Endothelial cell of umbilical vein (primary cell): ENCODE results near the gene CD81. TPM values are rescaled to one million over a fixed set of nuclear protein-coding genes. Genes with fewer than 3 reads are reported as not detected.

Experiments used
- BruUV-seq: library from RNA; stranded (reverse); fragments of 400-500 nt; replicated peaks from 2 replicates; lab custom pipeline; 2021; lab: Mats Ljungman, UMichigan
- CTCF ChIA-PET: fragments of 300-600, 350-600 bp; sonication (Branson Sonifier 250); formaldehyde crosslinking; loops from one replicate; lab custom pipeline; 2021; ENCODE audit warnings: antibody characterized with exemption, inconsistent platforms; lab: Charles Lee
- POLR2A ChIA-PET: fragments of 300-600, 350-600 bp; sonication (Branson Sonifier 250); formaldehyde crosslinking; loops from one replicate; lab custom pipeline; 2021; ENCODE audit warnings: antibody characterized with exemption, inconsistent platforms; lab: Charles Lee
- DNase-seq: peaks from one replicate; pipeline ENCODE4 v3.0.0-alpha.2; 2011; ENCODE audit warnings: low read depth, low spot score
- FAIRE-seq: peaks from 2 replicates; lab custom pipeline; 2011; peaks lifted over from hg19 to GRCh38; lab: Jason Lieb, UNC
- H2AFZ ChIP-seq: 2 replicates; pipeline ENCODE4 v1.6.0; 2012; ENCODE audit warnings: low read depth, low read length, control low read depth, inconsistent platforms
- H3K27ac ChIP-seq: 2 replicates; pipeline ENCODE4 v1.5.1; 2011; ENCODE audit warnings: low read depth, mild to moderate bottlenecking, control low read depth, low read length, moderate library complexity; ENCODE audit not compliant: insufficient read depth
- H3K27me3 ChIP-seq, 2 experiments: 2 replicates each; pipeline versions ENCODE4 v1.6.0 to v1.6.1; 2011; ENCODE audit warnings: low read length in 2 of 2, mixed read lengths in 1 of 2; ENCODE audit not compliant: control insufficient read depth in 2 of 2, insufficient read depth in 2 of 2
- H3K36me3 ChIP-seq, 2 experiments: 2 replicates in 1 of 2; 3 replicates in 1 of 2; pipeline ENCODE4 v1.5.1; 2011; ENCODE audit warnings: low read length in 2 of 2, mild to moderate bottlenecking in 1 of 2, moderate library complexity in 1 of 2; ENCODE audit not compliant: control insufficient read depth in 2 of 2, insufficient read depth in 2 of 2; ENCODE audit errors: extremely low read depth in 1 of 2
- H3K4me1 ChIP-seq: 3 replicates; pipeline ENCODE4 v1.5.1; 2011; ENCODE audit warnings: mild to moderate bottlenecking, low read length; ENCODE audit not compliant: control insufficient read depth, insufficient read depth; ENCODE audit errors: extremely low read depth
- H3K4me2 ChIP-seq: 2 replicates; pipeline ENCODE4 v1.6.1; 2011; ENCODE audit warnings: low read length, control low read depth, mixed read lengths; ENCODE audit not compliant: insufficient read depth
- H3K4me3 ChIP-seq, 3 experiments: fragments of 200-600 bp in 1 of 3; sonication (generic), shearing (Covaris generic) in 1 of 3; replicated peaks in 1 of 3; 2 replicates each; pipeline ENCODE4 v1.5.1; 2011 to 2016; ENCODE audit warnings: control low read depth in 3 of 3, low read length in 3 of 3, mild to moderate bottlenecking in 2 of 3, inconsistent platforms in 1 of 3, low read depth in 1 of 3, moderate library complexity in 1 of 3; ENCODE audit not compliant: insufficient read depth in 1 of 3
- H3K79me2 ChIP-seq: 2 replicates; pipeline ENCODE4 v1.6.0; 2012; ENCODE audit warnings: low read length, inconsistent platforms; ENCODE audit not compliant: control insufficient read depth, insufficient read depth
- H3K9ac ChIP-seq: replicated peaks from 2 replicates; pipeline ENCODE3; 2011; ENCODE audit warnings: low read length, control low read depth; ENCODE audit not compliant: insufficient read depth; ENCODE audit errors: extremely low read depth
- H3K9me1 ChIP-seq: replicated peaks from 3 replicates; pipeline ENCODE4 v1.6.0; 2011; ENCODE audit warnings: mild to moderate bottlenecking, low read length; ENCODE audit not compliant: control insufficient read depth, insufficient read depth; ENCODE audit errors: extremely low read depth
- H3K9me3 ChIP-seq: replicated peaks from 2 replicates; pipeline ENCODE4 v1.5.1; 2012; ENCODE audit warnings: low read length, inconsistent platforms; ENCODE audit not compliant: control insufficient read depth, insufficient read depth
- H4K20me1 ChIP-seq: replicated peaks from 2 replicates; pipeline ENCODE3; 2011; ENCODE audit warnings: mild to moderate bottlenecking, low read length; ENCODE audit not compliant: control insufficient read depth, insufficient read depth; ENCODE audit errors: extremely low read depth
- EZH2 ChIP-seq: IDR thresholded peaks from 2 replicates; pipeline ENCODE4 v1.6.1; 2012; ENCODE audit warnings: borderline replicate concordance, low read depth, mild to moderate bottlenecking, moderate library complexity, low read length, inconsistent platforms; ENCODE audit not compliant: severe bottlenecking
- FOS ChIP-seq: IDR thresholded peaks from 2 replicates; pipeline ENCODE4 v1.6.1; 2011; ENCODE audit warnings: mild to moderate bottlenecking, low read length, moderate library complexity, borderline replicate concordance; ENCODE audit not compliant: insufficient read depth
- GATA2 ChIP-seq: IDR thresholded peaks from 2 replicates; pipeline ENCODE4 v1.7.0; 2011; ENCODE audit warnings: low read depth, mild to moderate bottlenecking, moderate library complexity, mixed read lengths, low read length; ENCODE audit not compliant: insufficient read length, insufficient read depth
- MYC ChIP-seq: IDR thresholded peaks from one replicate; pipeline ENCODE4 v1.6.1; 2011; ENCODE audit warnings: mild to moderate bottlenecking, low read depth, low read length
- POLR2A ChIP-seq: IDR thresholded peaks from 2 replicates; pipeline ENCODE4 v1.6.1; 2012; ENCODE audit warnings: low read depth, mild to moderate bottlenecking, control low read depth, low read length
- dilution Hi-C: fragments of 300-500 bp; cut with MboI; formaldehyde crosslinking; loops from one replicate; pipeline ENCODE4 v1.15.0; 2019; ENCODE audit warnings: low sequenced_read_pairs; ENCODE audit not compliant: extremely low pct_ligation_motif_present
- intact Hi-C: fragments of 100-400 bp; cut with micrococcal nuclease; formaldehyde crosslinking; loops from one replicate; pipeline ENCODE4 v1.10.0; 2022
- polyA plus RNA-seq, 4 experiments: library from polyadenylated mRNA; depleted of rRNA in 3 of 4; stranded (reverse) in 3 of 4; unstranded in 1 of 4; fragments of >200 nt; gene quantifications; 2 replicates each; pipeline versions ENCODE4 v1.2.1 to v1.2.3, GENCODE V29; 2011 to 2012; ENCODE audit warnings: missing spikeins in 1 of 4
- total RNA-seq: library from RNA; stranded (reverse); gene quantifications from 2 replicates; pipeline ENCODE4 v1.2.3, GENCODE V29; 2021
- TF ChIP-seq, protein P1 (sequence below): IDR thresholded peaks from 2 replicates; pipeline ENCODE4 v1.6.1; 2011; ENCODE audit not compliant: insufficient read depth, insufficient read length
- TF ChIP-seq, protein P2 (sequence below), 2 donors: IDR thresholded peaks; 1 replicate in 1 of 2; 2 replicates in 1 of 2; pipeline ENCODE4 v1.5.1; 2011; ENCODE audit warnings: low read length in 2 of 2, mild to moderate bottlenecking in 2 of 2, moderate library complexity in 2 of 2, control low read depth in 1 of 2, inconsistent platforms in 1 of 2, low read depth in 1 of 2; ENCODE audit not compliant: insufficient read depth in 1 of 2; ENCODE audit errors: extremely low read depth in 1 of 2

Gene CD81
- total and polyA plus RNA-seq, 2 donors (not counting 3 experiments of a cell fraction or from before 2014, with no cell fraction given), result 409 to 802 TPM

DNA sequence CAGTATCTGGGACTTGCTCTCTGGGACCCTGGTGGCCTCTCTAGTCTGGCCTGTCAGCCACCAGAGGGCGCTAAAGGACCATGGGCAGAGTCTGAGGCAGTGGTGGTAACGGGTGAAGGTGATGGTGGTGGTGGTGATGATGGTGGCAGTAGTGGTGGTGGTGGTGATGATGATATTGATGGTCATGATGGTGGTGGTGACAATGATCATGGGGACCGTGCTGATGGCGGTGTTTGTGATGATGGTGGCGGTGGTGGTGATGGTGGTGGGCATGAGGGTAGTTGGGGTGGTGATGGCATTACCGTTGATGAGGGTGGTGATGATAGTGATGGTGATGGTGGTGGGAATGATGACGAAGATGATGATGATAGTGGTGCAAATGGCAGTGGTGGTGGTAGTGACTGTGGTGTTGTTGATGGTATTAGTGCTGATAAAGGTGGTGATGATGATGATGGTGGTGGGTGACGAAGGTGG, 51.2 kb downstream of the CD81 start:
- Histone ChIP-seq H3K27me3 (no peaks in the 10 kb centered on the region), H3K4me1 (no peaks in the 10 kb centered on the region), H3K4me3 (no peak overlapping the region), H4K20me1 (no peaks in the 10 kb centered on the region), H3K9ac (no peak overlapping the region), H3K4me2 (no peak overlapping the region), H3K36me3 (no peaks in the 10 kb centered on the region), H3K79me2 (no peaks in the 10 kb centered on the region), H2AFZ (no peak overlapping the region), H3K27ac (no peak overlapping the region), H3K9me3 (no peaks in the 10 kb centered on the region), H3K9me1 (no peaks in the 10 kb centered on the region)
- intact Hi-C loops (loop anchor here (1.0 to 2.0 kb wide), 2 partner anchors 103 to 460 kb away; no protein-coding TSS in a partner anchor), dilution Hi-C loops (no loop called here)
- no TSS peak for BruUV-seq
- FAIRE-seq (peak; percentile 44), DNase-seq (peak; percentile 32)
- TF ChIP-seq, protein P1, sequence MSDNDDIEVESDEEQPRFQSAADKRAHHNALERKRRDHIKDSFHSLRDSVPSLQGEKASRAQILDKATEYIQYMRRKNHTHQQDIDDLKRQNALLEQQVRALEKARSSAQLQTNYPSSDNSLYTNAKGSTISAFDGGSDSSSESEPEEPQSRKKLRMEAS, result no peak
- TF ChIP-seq, protein P2, sequence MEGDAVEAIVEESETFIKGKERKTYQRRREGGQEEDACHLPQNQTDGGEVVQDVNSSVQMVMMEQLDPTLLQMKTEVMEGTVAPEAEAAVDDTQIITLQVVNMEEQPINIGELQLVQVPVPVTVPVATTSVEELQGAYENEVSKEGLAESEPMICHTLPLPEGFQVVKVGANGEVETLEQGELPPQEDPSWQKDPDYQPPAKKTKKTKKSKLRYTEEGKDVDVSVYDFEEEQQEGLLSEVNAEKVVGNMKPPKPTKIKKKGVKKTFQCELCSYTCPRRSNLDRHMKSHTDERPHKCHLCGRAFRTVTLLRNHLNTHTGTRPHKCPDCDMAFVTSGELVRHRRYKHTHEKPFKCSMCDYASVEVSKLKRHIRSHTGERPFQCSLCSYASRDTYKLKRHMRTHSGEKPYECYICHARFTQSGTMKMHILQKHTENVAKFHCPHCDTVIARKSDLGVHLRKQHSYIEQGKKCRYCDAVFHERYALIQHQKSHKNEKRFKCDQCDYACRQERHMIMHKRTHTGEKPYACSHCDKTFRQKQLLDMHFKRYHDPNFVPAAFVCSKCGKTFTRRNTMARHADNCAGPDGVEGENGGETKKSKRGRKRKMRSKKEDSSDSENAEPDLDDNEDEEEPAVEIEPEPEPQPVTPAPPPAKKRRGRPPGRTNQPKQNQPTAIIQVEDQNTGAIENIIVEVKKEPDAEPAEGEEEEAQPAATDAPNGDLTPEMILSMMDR (IDR thresholded peaks at IDR 0.05; ENCODE audit: extremely low read depth in 1 of 2, insufficient read depth in 1 of 2, low read depth in 1 of 2, low read length in 2 of 2), result peak; percentile 76 to 84
- TF ChIP-seq FOS (no peak), MYC (no peak), EZH2 (no peak), POLR2A (no peak), GATA2 (no peak)
- CTCF ChIA-PET, result interaction anchor here (1.3 to 8.0 kb wide), 3 partner anchors 98 to 593 kb away, joined by 3 to 190 read pairs (median 4); no protein-coding TSS in a partner anchor
- POLR2A ChIA-PET, result no interaction called here
